Fibroblast of mammary gland (primary cell): ENCODE measurements around the gene PGS1.

Experiments used
- DNase-seq: peaks from one replicate; pipeline ENCODE4 v3.0.0-alpha.2; 2010; ENCODE audit warnings: low read depth
- H3K4me3 ChIP-seq: 2 replicates; pipeline ENCODE4 v1.5.1; 2011; ENCODE audit warnings: low read depth, mild to moderate bottlenecking, low read length, moderate library complexity; ENCODE audit not compliant: control insufficient read depth
- CTCF ChIP-seq: conservative IDR thresholded peaks from 2 replicates; pipeline ENCODE4 v1.5.1; 2011; ENCODE audit warnings: low read depth, low read length, inconsistent platforms; ENCODE audit not compliant: control insufficient read depth, insufficient read depth

The PGS1 gene

GRCh38 chr17:78415821-78416711 lies 37.6 kb downstream of the PGS1 start:
- no peak overlapping the region for H3K4me3 ChIP-seq
- no peak for TF ChIP-seq CTCF
- DNase-seq, result no peak

DNA sequence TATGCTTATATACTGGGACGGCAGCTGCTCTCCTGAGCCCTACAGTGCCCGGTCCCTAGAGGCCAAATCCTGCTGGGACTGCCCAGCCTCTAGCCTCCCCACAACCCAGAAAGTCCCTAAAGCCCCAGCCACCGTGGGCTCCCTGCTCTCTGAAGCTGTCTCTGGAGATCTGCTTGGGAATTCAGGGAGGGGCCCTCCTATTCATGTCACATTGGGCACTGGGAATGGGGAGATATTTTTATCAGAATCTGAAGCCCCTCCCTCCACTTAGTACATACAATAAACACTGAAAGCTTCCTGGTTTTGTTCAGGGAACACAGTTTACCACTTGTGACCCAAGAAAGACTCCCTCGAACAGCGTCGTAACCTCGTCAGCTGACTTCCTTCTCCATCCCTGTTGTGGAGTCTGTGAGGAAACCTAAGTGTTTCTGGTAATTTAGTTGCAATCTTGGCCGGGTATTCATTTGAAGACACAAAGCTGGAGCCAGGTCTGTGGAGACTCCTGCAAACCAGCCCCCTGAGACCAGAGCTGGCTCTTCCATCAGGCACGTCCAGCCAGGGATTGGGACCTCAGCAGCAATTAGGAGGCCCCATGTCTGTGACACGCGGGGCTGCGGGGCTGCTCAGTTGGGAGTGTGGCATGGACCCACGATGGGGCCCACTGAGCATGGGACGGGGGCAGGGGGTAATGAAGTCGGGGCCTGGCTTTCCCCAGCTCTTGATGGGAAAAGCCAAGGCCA lies 38.5 kb downstream of the PGS1 start:
- no peak overlapping the region for H3K4me3 ChIP-seq
- peak; percentile 33 for DNase-seq
- TF ChIP-seq CTCF, result no peak

- no peak for DNase-seq
- H3K4me3 ChIP-seq, result no peak overlapping the region
- no peak for TF ChIP-seq CTCF
Measured at GRCh38 chr17:78417531-78417909, 39.1 kb downstream of the PGS1 start.

DNA sequence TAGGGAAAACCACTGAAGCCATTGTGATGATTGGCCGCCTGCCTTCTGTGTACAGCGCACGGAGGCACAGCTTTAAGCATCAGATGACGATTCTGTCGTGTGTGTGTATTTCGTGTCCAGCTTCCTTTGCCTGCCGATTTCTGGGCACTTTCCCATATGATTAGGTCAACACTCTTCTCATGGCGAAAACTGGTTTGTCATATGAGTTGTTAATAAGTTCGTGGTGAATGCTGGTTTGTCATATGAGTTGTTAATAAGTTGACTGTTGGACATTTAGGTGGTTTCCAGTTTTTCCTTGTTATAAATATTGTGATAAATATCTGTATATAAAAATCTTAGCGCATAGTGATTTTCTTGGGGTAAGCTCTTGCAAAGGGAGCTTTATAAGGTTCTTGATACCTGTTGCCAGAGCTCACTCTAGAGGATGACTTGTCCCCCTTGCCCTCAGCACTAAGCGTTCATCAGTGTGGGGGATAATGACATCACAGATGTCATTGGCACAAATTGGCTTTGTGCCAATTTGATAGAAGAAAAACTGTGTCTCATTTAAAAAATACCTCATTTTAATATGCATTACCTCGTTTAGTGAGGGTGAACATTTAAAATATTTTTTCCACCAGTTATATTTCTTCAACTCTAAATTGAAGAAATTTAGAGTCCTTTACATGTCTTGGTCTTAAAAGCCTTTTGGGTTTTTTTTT lies 40.0 kb downstream of the PGS1 start:
- no peak overlapping the region for H3K4me3 ChIP-seq
- DNase-seq, result no peak

DNA sequence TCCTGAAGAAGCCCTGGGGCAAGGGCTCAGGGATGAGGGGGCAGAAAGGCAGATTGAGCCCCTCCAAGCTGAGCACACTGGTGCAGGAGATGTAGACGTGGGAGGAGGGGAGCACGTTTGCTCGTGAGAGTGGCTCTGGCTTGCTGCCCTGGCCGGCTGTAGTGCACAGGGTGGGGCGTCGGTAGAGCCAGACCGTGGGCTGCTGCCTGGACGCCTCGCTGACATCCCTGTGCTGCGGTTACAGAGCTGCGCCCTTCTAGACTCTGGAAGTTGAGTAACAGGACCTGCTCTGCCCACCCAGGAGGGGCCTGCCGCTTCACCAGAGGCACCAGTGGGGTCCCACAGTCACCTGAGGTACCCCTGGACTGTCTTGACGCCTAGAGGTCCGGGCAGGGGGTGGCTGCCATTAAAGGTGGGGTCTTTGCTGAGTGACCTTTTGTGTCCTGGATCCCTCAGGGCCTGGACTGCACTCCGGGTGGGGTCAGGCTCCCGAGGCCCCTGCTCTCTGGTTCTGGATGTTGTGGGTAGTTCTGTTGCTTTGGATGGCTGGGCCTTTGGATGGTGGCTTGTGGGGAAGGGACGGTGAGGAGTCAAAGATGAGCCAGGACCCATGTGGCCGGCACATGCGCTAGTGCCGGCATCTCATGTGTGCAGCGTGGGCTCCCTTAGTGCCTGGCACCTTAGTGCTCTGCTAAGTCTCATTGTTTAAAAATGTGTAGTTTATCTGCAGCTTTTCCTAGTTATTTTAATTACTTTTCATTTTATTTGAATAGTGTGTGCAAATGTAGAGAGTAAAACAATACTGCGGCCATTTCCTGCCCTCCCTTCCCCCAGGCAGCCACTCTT lies 41.7 kb downstream of the PGS1 start:
- TF ChIP-seq CTCF, result no peak
- no peak overlapping the region for H3K4me3 ChIP-seq
- DNase-seq, result no peak

More for the DNA sequence above, 40.0 kb downstream of the PGS1 start:
- no peak for TF ChIP-seq CTCF

DNA sequence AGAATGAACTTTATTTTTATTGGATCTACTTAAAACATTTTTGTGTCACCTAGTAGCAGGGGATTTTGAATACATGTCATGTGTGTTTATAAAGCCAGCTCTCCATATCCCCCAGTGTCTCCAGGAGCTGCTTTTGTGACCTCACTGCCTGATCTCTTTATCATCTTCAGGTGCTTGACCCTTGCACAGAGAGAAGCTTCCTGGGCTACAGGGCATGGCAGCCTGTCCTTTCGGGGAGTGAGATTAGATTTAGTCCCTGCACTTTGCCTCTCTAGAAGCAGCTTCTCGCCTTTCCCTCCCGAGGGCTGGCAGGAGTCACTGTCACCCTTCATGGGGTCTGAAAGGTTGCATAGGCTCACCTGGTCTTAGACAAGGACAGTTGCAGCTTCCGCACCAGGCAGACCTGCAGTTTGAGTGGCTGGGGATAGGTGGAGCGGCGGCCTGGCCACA lies 42.7 kb downstream of the PGS1 start:
- no peak overlapping the region for H3K4me3 ChIP-seq
- TF ChIP-seq CTCF, result no peak
- DNase-seq, result no peak
